ENCODE data around the gene ITLN1.
"Not testable (repeated sequence)": the region's sequence is repeated elsewhere in the genome, so short reads cannot be mapped to it uniquely, and the experiment has no call there.

The ITLN1 gene

DNA sequence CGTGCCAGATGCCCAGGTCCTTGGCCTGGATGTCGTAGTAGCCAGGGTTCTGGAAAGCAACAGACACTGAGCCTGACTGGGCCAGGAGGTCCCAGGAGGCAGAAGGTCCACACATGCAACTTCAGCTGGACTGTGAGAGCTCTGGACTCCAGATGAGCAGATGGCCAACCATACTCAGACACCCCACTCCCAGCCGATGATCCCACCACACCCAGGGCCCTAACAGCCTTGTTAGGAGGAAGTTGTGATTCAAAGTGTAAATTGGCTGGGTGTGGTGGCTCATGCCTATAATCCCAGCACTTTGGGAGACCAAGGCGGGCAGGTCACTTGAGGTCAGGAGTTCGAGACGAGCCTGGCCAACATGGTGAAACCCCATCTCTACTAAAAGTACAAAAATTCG lies 3.7 kb downstream of the ITLN1 start:
- not testable (repeated sequence) for DNase-seq

DNA sequence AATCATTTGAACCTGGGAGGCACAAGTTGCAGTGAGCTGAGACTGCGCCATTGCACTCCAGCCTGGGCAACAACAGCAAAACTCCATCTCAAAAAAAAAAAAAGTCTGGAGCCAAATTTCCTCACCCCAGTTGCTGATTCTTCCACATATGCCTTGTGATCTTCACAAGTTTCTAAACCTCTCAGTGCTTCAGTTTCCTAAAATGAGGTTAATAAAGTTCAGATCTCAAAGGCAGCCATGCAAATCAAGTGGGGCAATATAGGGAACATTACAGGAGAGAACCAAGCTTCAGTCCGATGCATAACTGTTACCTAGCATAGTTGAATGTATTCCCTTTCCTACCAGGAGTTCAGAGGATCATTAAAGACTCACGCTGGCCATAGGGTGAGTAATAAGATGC lies 4.8 kb downstream of the ITLN1 start:
- no peak for DNase-seq

DNA sequence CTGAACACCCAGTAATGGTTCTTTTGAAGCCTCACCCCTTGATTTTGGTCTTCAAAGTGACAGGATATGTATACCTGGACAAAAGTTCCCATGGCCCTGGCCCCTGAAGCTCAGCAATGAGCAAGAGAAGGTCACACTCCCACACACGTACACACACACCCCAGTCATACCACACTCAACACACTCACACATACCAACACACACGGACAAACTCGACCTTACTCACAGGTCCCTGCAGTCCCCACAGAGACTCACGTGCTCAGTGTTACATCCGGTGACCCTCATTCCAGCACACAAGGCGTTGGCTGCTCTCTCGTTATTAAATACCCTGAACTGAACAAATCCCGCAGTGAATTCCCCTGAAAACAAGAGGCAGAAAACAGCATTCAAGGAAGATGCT lies 5.9 kb downstream of the ITLN1 start:
- DNase-seq, result no peak

DNA sequence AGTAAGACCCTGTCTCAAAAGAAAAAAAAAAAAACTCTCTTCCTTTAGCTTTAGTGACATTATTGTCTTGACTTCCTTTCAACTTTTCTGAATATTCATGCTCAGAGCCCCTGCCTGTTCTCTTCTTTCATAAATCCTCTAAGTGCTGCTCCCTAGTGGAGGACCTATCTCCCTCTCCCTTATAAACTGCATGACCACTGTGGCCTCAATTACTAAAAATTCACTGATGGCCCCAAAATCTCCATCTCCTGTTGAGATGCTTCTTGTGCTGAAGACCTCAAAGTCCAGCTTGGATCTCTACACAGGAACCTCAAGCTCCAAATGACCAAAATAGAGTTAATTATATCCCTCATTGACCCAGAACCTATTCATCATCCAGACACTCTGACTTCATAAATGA lies 7.8 kb downstream of the ITLN1 start:
- no peak for DNase-seq

DNA sequence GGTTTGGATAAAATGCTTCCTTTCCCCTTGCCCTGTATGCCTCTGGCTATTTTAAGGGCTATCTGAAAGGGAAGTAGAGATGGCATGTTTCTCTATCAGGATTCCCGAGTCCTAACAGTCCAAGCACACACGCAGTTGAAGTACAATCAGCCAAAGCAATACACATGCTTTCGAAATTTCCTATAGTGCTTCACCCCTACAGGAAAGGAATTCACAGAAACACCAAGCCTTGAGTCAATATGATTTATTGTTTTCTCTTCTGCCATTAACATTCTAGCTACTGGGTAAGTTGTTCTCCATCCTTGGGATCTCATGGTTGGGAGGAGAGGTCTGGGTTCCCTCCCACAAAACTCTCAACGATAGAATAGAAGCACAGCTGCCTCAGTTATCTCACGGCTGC lies 8.7 kb downstream of the ITLN1 start:
- DNase-seq, result no peak

DNA sequence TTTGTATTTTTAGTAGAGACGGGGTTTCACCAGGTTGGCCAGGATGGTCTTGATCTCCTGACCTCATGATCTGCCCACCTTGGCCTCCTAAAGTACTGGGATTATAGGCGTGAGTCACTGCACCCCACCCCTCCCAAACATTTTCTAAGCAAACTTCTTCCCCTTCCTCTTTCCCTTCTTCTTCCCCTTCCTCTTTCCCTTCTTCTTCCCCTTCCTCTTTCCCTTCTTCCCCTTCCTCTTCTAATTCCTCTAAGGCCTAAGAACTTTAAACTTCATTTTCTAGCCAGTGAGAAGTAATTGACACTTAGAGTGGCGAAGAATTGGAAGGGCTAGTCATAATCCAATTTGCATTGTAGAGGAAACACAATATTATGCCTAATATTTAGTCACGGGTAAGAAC lies 9.4 kb downstream of the ITLN1 start:
- not testable (repeated sequence) for DNase-seq

DNA sequence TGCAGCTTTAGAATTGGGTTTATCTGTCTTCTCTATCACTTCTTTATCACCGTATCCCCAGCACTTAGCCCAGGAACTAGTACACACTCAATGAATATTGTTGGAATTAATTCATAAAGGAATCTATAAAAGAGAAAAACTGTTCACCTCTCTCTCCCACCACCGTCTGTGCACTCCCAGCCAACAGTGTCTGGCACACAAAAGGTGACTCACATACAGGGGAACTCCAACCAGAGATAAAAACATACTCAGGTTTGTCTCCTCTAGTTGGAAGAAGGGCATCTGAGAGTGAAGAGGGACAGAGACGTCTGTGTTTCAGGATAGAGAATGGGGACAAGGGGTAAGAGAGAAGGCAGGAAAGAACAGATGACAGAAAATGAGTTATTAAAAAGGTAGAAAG lies 10.0 kb downstream of the ITLN1 start:
- DNase-seq, result no peak

DNA sequence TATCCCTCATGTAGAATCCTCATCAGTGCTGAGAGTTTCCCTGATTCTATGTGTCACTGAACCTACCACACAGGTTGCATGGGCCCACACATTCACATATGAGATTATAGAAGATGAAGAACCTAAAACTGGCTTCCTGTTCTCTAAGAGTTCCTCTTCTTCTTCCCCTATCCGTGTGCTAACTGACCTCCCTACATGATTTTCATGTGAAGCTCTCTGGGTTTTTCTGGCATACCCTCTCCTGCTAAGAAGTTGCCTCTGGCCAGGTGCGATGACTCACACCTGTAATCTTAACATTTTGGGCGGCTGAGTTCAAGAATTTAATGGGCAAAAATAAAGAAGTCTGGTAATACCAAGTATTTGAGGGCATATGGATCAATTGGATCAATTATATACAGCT lies 16.8 kb downstream of the ITLN1 start:
- DNase-seq, result no peak

DNA sequence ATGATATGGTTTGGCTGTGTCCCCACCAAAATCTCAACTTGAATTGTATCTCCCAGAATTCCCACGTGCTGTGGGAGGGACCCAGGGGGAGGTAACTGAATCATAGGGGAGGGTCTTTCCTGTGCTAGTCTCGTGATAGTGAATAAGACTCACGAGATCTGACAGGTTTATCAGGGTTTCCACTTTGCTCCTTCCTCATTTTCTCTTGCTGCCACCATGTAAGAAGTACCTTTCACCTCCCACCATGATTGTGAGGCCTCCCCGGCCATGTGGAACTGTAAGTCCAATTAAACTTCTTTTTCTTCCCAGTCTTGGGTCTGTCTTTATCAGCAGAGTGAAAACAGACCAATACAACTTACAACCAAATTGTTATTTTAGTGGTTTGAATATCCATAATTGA lies 17.3 kb downstream of the ITLN1 start:
- DNase-seq, result not testable (repeated sequence)

DNA sequence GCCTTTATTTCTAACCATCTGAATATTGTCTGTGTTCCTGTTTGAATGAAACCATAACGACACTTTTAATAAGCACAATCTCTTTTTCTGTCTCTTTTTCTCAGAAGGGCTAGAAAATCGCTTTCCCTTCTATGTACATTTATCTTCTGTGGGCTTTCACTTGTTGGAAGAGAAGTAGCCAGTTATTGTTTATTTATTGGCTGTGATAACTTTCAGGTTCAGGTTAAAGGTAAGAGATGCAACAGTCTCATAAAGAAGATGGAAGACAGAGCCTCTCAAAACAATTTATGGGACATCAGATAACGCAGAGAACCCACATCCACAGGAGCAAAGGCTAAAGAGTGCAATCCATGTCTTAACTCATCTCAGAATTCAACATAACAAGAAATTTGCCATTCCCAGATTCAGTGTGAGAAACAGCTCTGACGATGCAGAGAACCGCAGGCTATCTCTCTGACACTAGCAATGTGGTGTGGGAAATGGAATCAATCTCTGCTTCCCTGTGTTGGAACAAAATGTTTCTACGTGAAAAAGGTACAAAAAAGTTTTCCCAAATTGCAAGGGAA lies 18.2 kb downstream of the ITLN1 start:
- DNase-seq, result no peak

DNA sequence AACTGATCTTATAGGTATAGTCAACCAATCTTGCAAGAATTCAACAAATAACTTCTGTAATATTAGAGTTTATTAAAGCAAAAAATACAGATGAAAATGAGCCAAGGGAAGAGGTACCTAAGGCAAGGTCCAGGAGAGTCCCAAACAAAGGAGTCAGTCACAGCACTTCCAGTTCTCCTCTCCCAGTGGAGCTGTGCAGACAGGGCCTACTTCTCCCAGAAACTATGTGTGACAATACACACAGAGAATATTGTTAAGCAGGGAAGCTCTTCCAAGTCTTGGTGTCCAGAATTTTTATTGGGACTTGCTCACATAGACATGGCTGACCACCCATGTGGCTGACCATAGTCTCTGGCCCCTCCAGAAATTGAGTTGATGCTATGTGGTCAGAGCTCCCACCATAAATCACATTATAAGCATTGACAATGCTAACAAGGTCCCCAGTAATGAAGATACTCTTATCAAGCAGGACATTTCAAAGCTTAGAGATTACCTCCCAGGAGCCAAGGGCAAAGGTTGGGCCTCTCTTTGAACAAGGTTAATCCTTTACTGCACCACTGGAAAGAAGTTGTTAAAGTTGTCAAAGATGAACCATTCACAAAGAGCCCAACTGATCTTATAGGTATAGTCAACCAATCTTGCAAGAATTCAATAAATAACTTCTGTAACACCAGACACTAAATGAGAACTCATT lies 18.8 kb downstream of the ITLN1 start:
- DNase-seq, result no peak

DNA sequence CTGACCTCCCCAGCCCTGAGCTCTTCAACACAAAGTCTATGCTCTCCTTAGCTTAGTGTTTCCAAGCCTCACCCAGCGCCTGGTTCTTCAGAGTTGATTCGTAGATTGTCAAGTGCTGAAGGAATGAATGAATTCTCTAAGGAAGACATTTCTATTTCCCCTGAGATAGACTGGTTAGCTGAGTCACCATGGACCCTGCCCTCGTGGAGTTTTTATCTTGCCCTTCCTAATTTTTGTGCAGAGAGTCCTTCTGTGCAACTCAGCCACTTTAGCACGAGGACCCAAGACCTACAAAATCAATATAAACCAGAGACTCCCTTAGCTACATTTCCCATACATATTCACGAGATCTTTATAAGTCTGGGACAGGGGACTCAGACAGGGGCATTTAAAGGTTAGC lies 19.6 kb downstream of the ITLN1 start:
- no peak for DNase-seq

DNA sequence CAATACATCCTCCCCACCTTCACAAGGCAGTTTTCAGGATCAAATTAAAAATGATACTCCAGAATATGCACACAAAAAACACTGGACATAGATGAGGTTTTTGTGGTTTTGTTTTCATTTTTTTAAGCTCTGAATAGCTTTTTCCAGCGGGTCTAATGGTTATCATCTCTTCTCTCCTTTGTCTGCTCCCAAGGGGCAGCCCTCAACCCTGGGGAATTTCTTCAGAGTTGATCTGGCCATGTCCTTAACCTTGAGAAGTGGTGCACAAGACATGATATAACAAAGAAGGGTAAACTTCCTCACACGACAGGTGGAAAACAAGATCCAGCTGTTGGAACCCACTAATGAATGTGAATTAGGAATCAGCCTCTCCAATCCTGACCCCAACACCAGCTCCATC lies 20.8 kb downstream of the ITLN1 start:
- no peak for DNase-seq

DNA sequence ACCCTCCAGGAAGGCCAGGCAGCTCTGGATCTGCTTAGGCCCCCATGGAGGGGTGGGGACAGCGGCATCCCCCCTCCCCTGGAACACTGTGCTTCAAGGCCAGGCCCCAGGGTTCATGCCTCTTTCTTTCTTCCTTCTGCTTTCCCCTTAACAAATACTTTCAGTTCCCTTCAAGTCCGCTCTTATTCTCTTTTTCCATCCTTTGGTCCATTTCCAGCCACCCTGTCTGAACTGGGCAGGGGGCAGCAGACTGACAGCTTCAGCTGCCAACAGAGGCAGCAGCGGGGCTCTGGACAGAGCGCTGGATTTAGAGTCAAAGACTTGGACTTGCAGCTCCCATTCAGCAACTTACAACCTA lies 21.2 kb downstream of the ITLN1 start:
- DNase-seq, result no peak

DNA sequence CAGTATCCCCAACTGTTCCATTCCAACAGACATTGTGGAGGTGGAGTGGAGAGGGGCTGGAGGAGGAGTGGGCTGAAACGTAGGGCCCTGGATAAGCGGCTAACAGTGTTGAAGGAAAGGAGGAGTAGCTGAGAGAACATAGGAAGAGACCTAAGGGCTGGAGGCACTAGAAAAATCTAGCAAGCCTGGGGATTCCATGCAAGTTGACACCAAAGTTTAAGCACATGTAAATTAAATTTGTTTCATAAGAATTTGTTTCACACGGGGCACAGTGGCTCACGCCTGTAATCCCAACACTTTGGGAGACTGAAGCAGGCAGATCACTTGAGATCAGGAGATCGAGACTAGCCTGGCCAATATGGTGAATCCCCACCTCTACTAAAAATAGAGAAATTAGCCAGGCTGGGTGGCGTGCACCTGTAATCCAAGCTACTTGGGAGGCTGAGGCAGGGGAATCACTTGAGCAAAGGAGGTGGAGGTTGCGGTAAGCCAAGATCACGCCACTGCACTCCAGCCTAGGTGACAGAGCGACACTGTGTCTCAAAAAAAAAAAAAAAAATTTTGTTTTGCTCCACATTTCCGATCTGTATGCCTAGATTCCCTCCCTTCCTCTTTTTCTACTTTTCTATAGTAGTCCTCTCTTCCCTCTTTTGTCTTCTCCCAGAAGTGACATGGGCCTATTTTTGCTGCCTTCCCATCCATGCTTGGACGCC lies 21.8 kb downstream of the ITLN1 start:
- no peak for DNase-seq

DNA sequence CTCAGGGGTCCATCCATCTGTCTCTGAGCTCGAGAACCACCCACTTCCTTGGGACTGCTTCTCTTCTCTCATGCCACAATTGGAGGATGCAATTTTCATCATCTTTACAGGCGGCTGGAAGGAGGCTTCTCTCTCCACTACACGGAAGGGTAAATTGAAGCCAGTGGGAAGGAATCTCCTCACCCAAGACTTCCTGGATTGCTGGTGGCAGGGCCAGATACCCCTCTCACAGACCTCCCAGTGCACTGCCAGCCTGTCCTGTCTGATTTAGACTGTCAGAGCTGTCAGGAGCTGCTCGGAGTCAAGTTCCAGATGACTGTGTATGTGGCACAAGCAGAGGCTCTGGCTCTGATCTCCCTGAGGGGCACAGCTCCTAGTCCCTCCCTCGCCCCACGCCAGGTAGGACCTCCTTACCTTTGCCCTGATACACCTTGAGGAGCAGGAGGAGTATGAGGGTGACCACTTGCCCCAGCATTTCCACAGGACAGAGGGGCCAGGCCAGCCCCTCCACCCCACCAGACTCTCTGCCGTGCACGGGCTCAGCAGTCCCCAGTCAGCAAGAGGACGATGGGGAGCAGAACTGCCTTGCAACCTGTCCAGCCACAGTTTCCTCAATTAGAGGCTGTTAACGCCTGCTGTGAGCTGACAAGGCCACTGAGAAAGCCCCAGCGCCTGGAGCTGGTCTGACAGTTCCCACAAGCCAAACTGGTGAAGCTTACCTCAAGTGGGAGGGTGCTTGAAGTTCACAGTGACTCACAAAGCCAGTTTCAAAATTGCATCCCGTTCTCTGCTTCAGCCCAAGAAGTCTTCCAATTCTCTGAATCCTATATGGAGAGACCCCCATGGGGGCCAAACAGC lies 22.5 kb downstream of the ITLN1 start, which contains the start of gene CD244:
CD244 (minus strand) TSS at position 685 of the 858 bp plus-strand sequence; CDS start at position 475, 210 bp downstream.
- no peak for DNase-seq

DNA sequence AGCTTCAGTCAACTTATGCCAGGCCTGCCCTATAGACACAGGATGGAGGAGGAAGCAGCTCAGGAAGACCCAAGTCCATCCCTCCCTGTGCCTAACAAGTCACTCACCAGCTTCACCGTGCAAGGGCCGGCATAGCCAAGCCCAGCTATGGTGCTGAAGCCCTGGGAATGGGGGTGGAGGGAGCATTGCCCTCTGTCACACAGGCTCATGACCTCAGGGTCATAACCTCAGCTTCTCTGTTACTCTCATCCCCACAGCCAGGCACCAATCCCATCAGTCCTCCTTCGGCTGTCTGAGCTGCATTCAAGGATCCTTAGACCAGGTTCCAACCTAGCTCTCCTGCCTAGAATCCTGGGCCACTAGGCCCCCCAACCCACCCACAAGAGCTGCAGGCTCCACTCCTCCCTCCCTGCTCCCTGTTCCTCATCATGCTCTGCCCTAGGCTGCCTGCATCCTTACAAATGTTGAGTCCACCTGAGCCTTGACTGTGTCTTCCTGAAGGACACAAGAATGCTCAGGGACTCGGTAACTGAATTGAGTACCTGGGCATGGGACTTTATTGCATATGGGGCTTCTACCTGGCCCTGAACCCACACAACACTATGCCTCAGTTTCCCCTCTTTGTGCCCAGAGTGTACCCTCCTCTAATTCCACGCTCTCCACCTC lies 24.0 kb downstream of the ITLN1 start:
- DNase-seq, result no peak

DNA sequence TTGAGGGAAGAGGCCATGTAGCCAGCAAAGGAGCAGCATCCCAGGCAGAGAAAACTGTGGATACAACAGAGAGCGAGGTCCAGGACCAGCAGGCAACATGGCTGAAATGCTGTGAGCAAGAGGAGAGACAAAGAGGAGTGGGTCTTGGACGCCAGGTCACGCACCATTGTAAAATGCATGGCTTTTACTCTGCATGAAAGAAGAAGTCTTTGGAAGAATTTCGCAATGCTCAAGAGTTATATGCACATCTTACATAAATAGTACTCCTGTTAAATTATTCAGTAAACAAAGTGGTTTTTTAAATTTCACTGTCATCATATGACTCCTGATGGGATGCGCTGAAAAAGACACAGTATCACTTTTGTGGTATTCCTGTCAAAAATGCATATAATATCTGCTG lies 25.8 kb downstream of the ITLN1 start:
- no peak for DNase-seq

DNA sequence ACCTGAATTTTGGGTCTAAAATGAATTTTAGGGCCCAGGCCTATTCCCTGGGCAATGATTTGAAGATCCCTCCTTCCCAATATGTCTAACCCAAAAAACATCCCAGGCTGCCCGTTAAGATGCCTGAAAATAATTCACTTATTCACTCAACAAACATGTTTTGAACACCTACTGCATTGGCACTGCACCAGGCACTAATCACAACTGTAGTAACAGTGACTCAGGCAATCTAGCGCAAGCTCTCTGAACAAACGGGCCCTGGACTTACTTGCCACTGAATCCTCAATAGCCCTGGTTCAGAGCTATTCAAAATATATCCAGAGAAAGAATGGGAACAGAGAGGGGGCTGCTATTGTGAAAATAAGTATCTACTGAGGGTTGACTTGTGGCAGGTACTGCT lies 26.5 kb downstream of the ITLN1 start:
- DNase-seq, result no peak

DNA sequence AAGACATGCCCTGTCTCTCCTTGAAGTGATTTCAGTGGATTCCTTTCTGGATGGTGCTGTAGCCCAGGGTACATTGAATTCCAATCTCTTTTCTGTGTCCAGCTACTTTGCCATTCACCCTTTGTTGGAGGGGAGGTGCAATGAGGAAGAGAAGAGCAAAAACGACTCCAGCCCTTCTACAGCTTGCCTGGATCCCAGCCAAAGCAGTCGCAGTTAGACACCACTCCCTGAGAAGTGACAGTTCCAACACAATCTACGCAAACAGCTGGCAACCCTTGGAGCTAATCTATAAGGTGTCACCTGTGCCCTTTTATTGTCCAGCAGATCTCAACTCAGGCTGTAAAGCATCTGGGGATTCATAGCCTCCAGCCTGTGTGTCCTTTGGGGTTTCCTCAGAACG lies 26.9 kb downstream of the ITLN1 start:
- no peak for DNase-seq

DNA sequence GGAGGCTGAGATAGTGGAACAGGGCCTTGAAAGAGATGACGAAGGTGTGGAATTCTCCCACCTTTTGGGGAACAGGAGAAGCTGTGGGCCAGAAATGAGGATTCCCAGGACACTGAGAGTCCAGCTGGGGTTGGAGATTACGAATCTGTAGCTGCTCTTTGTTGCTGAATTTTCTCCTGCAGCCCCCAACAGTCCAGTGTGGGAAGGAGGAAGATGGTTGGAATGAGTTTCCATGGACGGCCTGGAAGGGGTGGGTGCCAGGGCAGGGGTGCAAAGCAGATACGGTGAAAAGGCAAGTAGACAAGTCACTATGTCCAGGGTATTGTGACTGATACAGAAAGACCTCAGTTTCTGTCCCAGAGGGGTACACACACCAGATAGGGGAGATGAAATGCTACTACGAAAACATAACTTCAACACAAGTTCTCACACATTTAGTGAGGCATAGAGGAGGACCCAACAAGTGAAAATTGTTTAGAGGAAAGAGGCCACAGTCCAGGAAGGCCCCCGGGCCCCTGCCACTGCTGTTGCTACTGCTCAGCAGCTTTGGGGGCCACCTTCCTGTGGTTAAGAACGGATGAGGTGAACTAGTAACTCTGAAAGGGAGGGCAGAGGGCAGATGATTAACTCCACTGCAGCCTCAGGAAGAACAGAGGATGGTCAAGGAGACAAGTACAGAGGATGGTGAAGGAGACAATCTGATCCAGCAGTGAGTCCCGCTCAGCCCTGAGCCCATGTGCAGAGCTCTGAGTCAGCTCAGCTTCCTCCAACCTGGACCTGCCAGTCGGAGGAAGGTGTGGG lies 29.6 kb downstream of the ITLN1 start:
- DNase-seq, result no peak

DNA sequence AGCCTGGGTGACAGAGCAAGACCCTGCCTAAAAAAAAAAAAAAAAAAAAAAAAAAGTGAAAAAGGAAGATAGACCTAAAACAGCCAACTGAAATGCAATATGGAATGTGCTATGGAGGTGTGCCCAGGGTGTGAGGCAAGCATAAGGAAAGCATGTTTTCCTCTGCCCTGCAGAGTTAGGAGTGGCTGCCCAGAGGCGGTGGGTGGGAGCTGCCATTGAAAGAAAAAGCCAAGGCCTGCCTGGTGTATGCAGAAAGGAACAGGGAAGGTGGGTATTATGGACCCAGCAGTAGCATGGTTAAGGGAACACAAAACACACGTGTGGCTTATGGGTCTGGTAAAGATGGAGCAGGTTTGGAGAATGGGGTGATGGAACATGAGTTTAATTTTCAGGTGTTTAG lies 31.2 kb downstream of the ITLN1 start:
- DNase-seq, result no peak

Data from amniotic stem cell (primary cell).